Panc1 (cell line): ENCODE data around the gene SHMT1. TPM values are rescaled to one million over a fixed set of nuclear protein-coding genes. Genes with fewer than 3 reads are reported as not detected.

ENCODE experiments used
- ATAC-seq: fragments of 200-7000 bp; cut with Tn5 transposase; 2 replicates; pipeline ENCODE4 v1.9.1; 2020; ENCODE audit warnings: mild to moderate bottlenecking, moderate library complexity
- BruUV-seq: library from RNA; stranded (reverse); fragments of 400-500 nt; replicated peaks from 2 replicates; lab custom pipeline; 2021; lab: Mats Ljungman, UMichigan
- CTCF ChIA-PET: fragments of 300-600 bp; sonication (Branson Sonifier 250); formaldehyde crosslinking; loops from one replicate; lab custom pipeline; 2022; ENCODE audit warnings: antibody characterized with exemption; lab: Charles Lee
- POLR2A ChIA-PET: fragments of 300-600 bp; sonication (Branson Sonifier 250); formaldehyde crosslinking; loops from one replicate; lab custom pipeline; 2022; ENCODE audit warnings: antibody characterized with exemption; lab: Charles Lee
- DNase-seq: peaks from one replicate; pipeline ENCODE4 v3.0.0-alpha.2; 2010; ENCODE audit warnings: low read depth, low spot score
- H3K27ac ChIP-seq: 2 replicates; pipeline ENCODE4 v1.5.1; 2011; ENCODE audit warnings: mild to moderate bottlenecking, low read length, inconsistent platforms
- H3K27me3 ChIP-seq: fragments of 200-500 bp; sonication (Bioruptor generic); 2 replicates; pipeline ENCODE4 v1.6.0; 2014; ENCODE audit warnings: low read length, inconsistent platforms; ENCODE audit not compliant: control insufficient read depth, insufficient read depth
- H3K36me3 ChIP-seq: fragments of 200-500 bp; sonication (Bioruptor generic); 2 replicates; pipeline ENCODE4 v1.5.1; 2014; ENCODE audit warnings: inconsistent platforms, mild to moderate bottlenecking, low read length, moderate library complexity; ENCODE audit not compliant: control insufficient read depth, insufficient read depth
- H3K4me1 ChIP-seq: 2 replicates; pipeline ENCODE4 v1.5.1; 2011; ENCODE audit warnings: inconsistent platforms, mild to moderate bottlenecking, low read length, moderate library complexity; ENCODE audit not compliant: control insufficient read depth, insufficient read depth
- H3K4me3 ChIP-seq, 2 experiments: 2 replicates each; pipeline ENCODE4 v1.5.1; 2011 to 2012; ENCODE audit warnings: low read depth in 2 of 2, low read length in 2 of 2, mild to moderate bottlenecking in 2 of 2, inconsistent platforms in 1 of 2, moderate library complexity in 1 of 2
- H3K9me3 ChIP-seq: fragments of 200-500 bp; sonication (Bioruptor generic); 2 replicates; pipeline ENCODE4 v1.5.1; 2014; ENCODE audit warnings: low read depth, mild to moderate bottlenecking, inconsistent platforms, low read length, moderate library complexity; ENCODE audit not compliant: control insufficient read depth, insufficient read depth
- POLR2AphosphoS5 ChIP-seq: IDR thresholded peaks from 2 replicates; pipeline ENCODE4 v1.6.1; 2012; ENCODE audit warnings: mild to moderate bottlenecking, low read depth, low read length, moderate library complexity
- SIN3A ChIP-seq: IDR thresholded peaks from 2 replicates; pipeline ENCODE4 v1.6.1; 2012; ENCODE audit warnings: low read depth, mild to moderate bottlenecking, low read length, moderate library complexity, borderline replicate concordance; ENCODE audit not compliant: insufficient read depth
- TCF7L2 ChIP-seq: IDR thresholded peaks from 2 replicates; pipeline ENCODE4 v1.6.1; 2011; ENCODE audit warnings: mild to moderate bottlenecking, low read depth, low read length, inconsistent platforms
- in situ Hi-C: cut with HindIII; loops from 2 replicates; pipeline ENCODE4 v1.10.0; 2016; ENCODE audit warnings: low sequenced_read_pairs, low pct_unique_long_range_greater_than_20kb
- intact Hi-C: fragments of 100-400 bp; cut with micrococcal nuclease; formaldehyde crosslinking; loops from one replicate; pipeline ENCODE4 v1.10.0; 2022; ENCODE audit not compliant: unreplicated experiment
- total RNA-seq: library from RNA; stranded (reverse); gene quantifications from one replicate; pipeline ENCODE4 v1.2.1, GENCODE V29; 2021; ENCODE audit not compliant: unreplicated experiment
- TF ChIP-seq, protein P1 (sequence below), 2 experiments: IDR thresholded peaks; 2 replicates each; pipeline ENCODE4 v1.6.1; 2011 to 2012; ENCODE audit warnings: low read depth in 2 of 2, control low read depth in 1 of 2, low read length in 1 of 2, mild to moderate bottlenecking in 1 of 2, moderate library complexity in 1 of 2; ENCODE audit not compliant: insufficient read depth in 1 of 2
- TF ChIP-seq, protein P2 (sequence below): fragments of 450-650 bp; IDR thresholded peaks from 2 replicates; pipeline ENCODE4 v1.5.1; 2017; ENCODE audit warnings: mild to moderate bottlenecking

Gene SHMT1
- total RNA-seq, 1 experiment from 2014 or later, result 21.7 TPM

DNA sequence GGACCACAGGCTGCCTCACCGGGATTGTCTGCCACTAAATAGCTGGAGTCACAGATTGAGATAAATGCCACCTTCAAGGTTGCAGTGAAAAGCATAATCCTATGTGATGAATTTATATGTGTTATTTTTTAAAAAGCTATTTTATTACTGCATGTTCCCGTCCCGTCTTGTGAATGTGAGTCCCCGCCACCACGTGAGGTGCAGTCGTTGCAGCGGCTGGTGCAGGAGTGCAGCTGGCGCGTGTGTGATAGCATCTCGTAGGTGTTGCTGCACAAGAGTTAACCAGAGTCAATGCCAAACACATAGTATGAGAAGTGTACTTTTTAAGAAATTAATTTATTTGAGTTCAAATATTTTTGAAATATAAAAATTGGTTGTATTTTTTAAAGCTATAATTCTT, 35.8 kb downstream of the SHMT1 start:
- Histone ChIP-seq H3K27me3 (no peaks in the 10 kb centered on the region), H3K36me3 (peaks cover 2% of the 10 kb centered on the region; the same call in 1 of the 2 replicates), H3K4me3 (no peak overlapping the region), H3K27ac (no peak overlapping the region), H3K9me3 (no peaks in the 10 kb centered on the region), H3K4me1 (no peaks in the 10 kb centered on the region)
- in situ Hi-C loops, result no loop called here
- no peak for ATAC-seq
- ChIA-PET CTCF (no interaction called here), POLR2A (no interaction called here)
- DNase-seq, result no peak
- intact Hi-C loops, result no loop called here
- no TSS peak for BruUV-seq
- no peak for TF ChIP-seq POLR2AphosphoS5

DNA sequence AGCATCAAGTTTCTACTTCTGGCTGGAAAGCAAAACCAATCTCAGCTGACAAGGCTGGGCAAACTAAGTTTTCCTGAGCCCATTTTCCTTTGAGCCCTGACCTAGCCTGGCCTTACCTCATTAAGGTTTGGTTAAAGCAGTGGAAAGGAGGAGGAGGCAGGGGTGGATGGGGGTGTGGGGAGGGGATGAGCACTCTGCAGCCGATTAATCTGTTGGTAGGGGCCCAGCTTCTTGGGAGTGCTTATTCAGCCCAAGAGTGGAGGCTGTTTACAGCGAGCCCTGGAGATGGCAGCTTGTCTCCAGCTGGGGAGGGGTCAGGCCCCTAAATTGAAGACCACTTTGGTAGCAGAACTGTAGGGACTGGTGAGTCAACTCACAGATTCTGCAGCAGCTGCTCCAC, 36.3 kb downstream of the SHMT1 start:
- H3K4me1 ChIP-seq, result no peaks in the 10 kb centered on the region
- BruUV-seq, result no TSS peak
- no peak for ATAC-seq
- no peak overlapping the region for H3K4me3 ChIP-seq
- H3K36me3 ChIP-seq, result peaks cover 2% of the 10 kb centered on the region; the same call in 1 of the 2 replicates
- no peak for TF ChIP-seq POLR2AphosphoS5
- no peaks in the 10 kb centered on the region for H3K9me3 ChIP-seq
- in situ Hi-C loops, result no loop called here
- intact Hi-C loops, result no loop called here
- H3K27ac ChIP-seq, result no peak overlapping the region
- DNase-seq, result no peak
- CTCF ChIA-PET, result interaction anchor here (0.5 kb wide), 1 partner anchor 21 kb away, joined by 3 read pairs; no protein-coding TSS in a partner anchor
- H3K27me3 ChIP-seq, result no peaks in the 10 kb centered on the region
- POLR2A ChIA-PET, result no interaction called here

DNA sequence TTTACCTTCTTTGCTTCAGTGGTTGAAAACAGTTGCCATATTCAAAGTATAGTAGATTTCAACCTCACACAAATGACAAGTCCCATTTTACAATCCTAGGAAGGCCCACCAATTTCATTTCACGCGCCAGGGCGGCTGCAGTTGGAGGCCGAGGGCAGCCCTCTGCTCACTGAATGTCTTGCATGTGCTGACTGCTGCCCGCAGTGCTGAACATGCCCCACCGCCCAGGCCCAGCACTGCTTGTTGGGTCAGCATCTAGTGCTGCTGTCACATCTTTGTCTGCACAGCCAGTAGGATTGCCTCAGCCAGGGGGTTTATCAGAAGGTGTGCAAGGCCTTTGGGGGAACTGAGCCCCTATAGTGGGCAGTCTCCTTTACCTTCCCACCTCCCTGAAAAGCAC, 36.8 kb downstream of the SHMT1 start:
- Histone ChIP-seq H3K27ac (no peak overlapping the region), H3K36me3 (peaks cover 2% of the 10 kb centered on the region; the same call in 1 of the 2 replicates), H3K27me3 (no peaks in the 10 kb centered on the region), H3K4me3 (no peak overlapping the region), H3K9me3 (no peaks in the 10 kb centered on the region), H3K4me1 (no peaks in the 10 kb centered on the region)
- ATAC-seq (no peak), DNase-seq (no peak)
- TF ChIP-seq, protein P1, sequence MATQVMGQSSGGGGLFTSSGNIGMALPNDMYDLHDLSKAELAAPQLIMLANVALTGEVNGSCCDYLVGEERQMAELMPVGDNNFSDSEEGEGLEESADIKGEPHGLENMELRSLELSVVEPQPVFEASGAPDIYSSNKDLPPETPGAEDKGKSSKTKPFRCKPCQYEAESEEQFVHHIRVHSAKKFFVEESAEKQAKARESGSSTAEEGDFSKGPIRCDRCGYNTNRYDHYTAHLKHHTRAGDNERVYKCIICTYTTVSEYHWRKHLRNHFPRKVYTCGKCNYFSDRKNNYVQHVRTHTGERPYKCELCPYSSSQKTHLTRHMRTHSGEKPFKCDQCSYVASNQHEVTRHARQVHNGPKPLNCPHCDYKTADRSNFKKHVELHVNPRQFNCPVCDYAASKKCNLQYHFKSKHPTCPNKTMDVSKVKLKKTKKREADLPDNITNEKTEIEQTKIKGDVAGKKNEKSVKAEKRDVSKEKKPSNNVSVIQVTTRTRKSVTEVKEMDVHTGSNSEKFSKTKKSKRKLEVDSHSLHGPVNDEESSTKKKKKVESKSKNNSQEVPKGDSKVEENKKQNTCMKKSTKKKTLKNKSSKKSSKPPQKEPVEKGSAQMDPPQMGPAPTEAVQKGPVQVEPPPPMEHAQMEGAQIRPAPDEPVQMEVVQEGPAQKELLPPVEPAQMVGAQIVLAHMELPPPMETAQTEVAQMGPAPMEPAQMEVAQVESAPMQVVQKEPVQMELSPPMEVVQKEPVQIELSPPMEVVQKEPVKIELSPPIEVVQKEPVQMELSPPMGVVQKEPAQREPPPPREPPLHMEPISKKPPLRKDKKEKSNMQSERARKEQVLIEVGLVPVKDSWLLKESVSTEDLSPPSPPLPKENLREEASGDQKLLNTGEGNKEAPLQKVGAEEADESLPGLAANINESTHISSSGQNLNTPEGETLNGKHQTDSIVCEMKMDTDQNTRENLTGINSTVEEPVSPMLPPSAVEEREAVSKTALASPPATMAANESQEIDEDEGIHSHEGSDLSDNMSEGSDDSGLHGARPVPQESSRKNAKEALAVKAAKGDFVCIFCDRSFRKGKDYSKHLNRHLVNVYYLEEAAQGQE (IDR thresholded peaks at IDR 0.05; ENCODE audit: insufficient read depth in 1 of 2, low read depth in 2 of 2, low read length in 1 of 2), result no peak
- TF ChIP-seq POLR2AphosphoS5 (no peak), TCF7L2 (no peak), SIN3A (no peak)
- TF ChIP-seq, protein P2, sequence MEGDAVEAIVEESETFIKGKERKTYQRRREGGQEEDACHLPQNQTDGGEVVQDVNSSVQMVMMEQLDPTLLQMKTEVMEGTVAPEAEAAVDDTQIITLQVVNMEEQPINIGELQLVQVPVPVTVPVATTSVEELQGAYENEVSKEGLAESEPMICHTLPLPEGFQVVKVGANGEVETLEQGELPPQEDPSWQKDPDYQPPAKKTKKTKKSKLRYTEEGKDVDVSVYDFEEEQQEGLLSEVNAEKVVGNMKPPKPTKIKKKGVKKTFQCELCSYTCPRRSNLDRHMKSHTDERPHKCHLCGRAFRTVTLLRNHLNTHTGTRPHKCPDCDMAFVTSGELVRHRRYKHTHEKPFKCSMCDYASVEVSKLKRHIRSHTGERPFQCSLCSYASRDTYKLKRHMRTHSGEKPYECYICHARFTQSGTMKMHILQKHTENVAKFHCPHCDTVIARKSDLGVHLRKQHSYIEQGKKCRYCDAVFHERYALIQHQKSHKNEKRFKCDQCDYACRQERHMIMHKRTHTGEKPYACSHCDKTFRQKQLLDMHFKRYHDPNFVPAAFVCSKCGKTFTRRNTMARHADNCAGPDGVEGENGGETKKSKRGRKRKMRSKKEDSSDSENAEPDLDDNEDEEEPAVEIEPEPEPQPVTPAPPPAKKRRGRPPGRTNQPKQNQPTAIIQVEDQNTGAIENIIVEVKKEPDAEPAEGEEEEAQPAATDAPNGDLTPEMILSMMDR, result no peak
- ChIA-PET POLR2A (no interaction called here), CTCF (interaction anchor here (0.5 kb wide), 1 partner anchor 22 kb away, joined by 3 read pairs; no protein-coding TSS in a partner anchor)
- in situ Hi-C loops, result no loop called here
- BruUV-seq, result no TSS peak
- intact Hi-C loops, result no loop called here
